Sigmoid colon (tissue), 7 donors: Measurements from ENCODE around the gene CHID1. TPM values are rescaled to one million over a fixed set of nuclear protein-coding genes. Genes with fewer than 3 reads are reported as not detected.

Experiments
- DNase-seq: peaks from one replicate; pipeline ENCODE4 v3.0.0-alpha.2; 2019
- H3K27ac ChIP-seq, 4 donors: fragments of 200-600 bp; sonication (generic); one replicate each; pipeline ENCODE4 v1.5.1; 2016 to 2019; ENCODE audit warnings: mild to moderate bottlenecking in 1 of 4
- H3K27me3 ChIP-seq, 3 donors: fragments of 200-600 bp; sonication (generic); one replicate each; pipeline ENCODE4 v1.5.1; 2019; ENCODE audit warnings: mild to moderate bottlenecking in 1 of 3
- H3K36me3 ChIP-seq, 4 donors: fragments of 200-600 bp; sonication (generic); one replicate each; pipeline ENCODE4 v1.5.1; 2016 to 2019
- H3K4me1 ChIP-seq, 4 donors: fragments of 200-600 bp; sonication (generic); one replicate each; pipeline ENCODE4 v1.5.1; 2017 to 2019
- H3K4me3 ChIP-seq, 4 donors: fragments of 200-600 bp; sonication (generic); one replicate each; pipeline ENCODE4 v1.5.1; 2017 to 2019; ENCODE audit warnings: mild to moderate bottlenecking in 2 of 4, moderate library complexity in 1 of 4
- H3K9me3 ChIP-seq, 4 donors: fragments of 200-600 bp in 3 of 4; sonication (generic) in 3 of 4; one replicate each; pipeline versions ENCODE4 v1.5.1 to v1.6.1; 2013 to 2019
- EP300 ChIP-seq, 4 donors: sonication (generic); formaldehyde crosslinking; IDR thresholded peaks; one replicate each; pipeline ENCODE4 v1.6.1; 2017; ENCODE audit warnings: antibody characterized with exemption in 4 of 4
- POLR2A ChIP-seq, 2 donors: fragments of 450-650 bp; IDR thresholded peaks; one replicate each; pipeline ENCODE4 v1.6.1; 2016; ENCODE audit warnings: antibody characterized with exemption in 2 of 2, mild to moderate bottlenecking in 2 of 2, moderate library complexity in 2 of 2
- POLR2AphosphoS5 ChIP-seq, 4 donors: sonication (generic); formaldehyde crosslinking; IDR thresholded peaks; one replicate each; pipeline ENCODE4 v1.6.1; 2017; ENCODE audit warnings: antibody characterized with exemption in 4 of 4
- WGBS, 2 donors: extraction: QIAGEN DNeasy Blood & Tissue Kit; methylation state at CpG; one replicate each; pipeline ENCODE4 v1.1.7; 2013; 5-methylcytosine and 5-hydroxymethylcytosine counted together
- intact Hi-C: fragments of 100-400 bp; cut with DNase I; formaldehyde crosslinking; loops from one replicate; pipeline ENCODE4 v1.15.1; 2023
- polyA plus RNA-seq, 3 donors: library from polyadenylated mRNA; stranded (reverse); fragments of 200-250 nt; gene quantifications; one replicate each; pipeline ENCODE4 v1.2.3, GENCODE V29; 2013
- total RNA-seq, 4 donors: library from RNA; depleted of rRNA; stranded (reverse); fragments of >200 nt; gene quantifications; one replicate each; pipeline ENCODE4 v1.1.0, GENCODE V29; 2016
- TF ChIP-seq, protein P1 (sequence below), 4 experiments: fragments of 450-650 bp in 3 of 4; fragments of 200-600 bp in 1 of 4; IDR thresholded peaks; one replicate each; pipeline ENCODE4 v1.5.1; 2016 to 2019; ENCODE audit warnings: antibody characterized with exemption in 4 of 4, mild to moderate bottlenecking in 3 of 4, moderate library complexity in 2 of 4
- donor health status: healthy with polysubstance abuse.
- donor health status: Bipolar disorder and iron deficiency.
- donor health status: healthy.

Gene CHID1
- total and polyA plus RNA-seq, 7 donors: 16.9 to 52.3 (median 47.1) TPM

DNA sequence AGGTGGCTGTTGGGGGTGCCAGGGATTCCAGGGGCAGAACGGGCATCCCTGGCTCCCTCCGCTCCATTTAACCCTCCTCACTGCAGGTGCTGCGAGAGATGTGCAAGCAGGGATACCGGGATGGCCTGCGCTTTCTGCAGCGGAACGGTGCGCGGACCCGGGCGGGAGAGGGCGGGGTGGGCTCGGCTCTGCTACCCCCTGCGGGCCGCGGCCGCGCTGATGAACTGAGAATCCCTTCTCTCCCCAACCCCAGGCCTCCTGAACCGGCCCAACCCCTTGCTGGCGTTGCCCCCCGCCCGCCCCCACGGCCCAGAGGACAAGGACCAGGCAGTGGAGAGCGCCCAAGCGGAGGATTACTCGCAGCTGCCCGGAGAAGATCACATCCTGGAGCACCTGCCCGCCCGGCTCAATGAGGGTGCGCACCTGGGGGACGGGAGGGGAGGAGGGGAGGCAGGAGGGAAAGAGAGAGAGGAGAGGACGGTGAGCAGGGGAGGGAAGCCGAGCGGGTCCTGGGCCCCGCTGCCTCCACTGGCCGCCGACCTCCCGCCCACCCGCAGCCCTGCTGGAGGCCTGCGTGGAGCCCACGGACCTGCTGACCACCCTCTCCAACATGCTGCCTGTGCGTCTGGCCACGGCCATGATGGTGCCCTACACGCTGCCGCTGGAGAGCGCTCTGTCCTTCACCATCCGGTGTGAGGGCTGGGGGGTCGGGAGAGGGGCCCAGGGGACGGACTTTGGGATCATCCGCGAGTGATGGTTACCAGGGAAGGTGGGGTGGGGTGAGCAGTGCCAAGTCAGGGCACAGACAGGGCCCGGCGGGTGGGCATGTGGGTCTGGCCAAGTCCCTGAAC is 86.9 kb downstream of the CHID1 start:
- H3K9me3 ChIP-seq: no peaks in the 10 kb centered on the region
- H3K4me1 ChIP-seq: peaks cover 0 to 50% (median 37%) of the 10 kb centered on the region in 4 donors
- WGBS, 2 donors: 88 to 92% methylated on average over 53 of the region's 53 CpGs
- no peak overlapping the region for H3K27ac ChIP-seq
- H3K27me3 ChIP-seq: peaks cover 22 to 53% (median 48%) of the 10 kb centered on the region in 3 donors
- no peak for DNase-seq
- intact Hi-C loops: no loop called here
- TF ChIP-seq, protein P1, sequence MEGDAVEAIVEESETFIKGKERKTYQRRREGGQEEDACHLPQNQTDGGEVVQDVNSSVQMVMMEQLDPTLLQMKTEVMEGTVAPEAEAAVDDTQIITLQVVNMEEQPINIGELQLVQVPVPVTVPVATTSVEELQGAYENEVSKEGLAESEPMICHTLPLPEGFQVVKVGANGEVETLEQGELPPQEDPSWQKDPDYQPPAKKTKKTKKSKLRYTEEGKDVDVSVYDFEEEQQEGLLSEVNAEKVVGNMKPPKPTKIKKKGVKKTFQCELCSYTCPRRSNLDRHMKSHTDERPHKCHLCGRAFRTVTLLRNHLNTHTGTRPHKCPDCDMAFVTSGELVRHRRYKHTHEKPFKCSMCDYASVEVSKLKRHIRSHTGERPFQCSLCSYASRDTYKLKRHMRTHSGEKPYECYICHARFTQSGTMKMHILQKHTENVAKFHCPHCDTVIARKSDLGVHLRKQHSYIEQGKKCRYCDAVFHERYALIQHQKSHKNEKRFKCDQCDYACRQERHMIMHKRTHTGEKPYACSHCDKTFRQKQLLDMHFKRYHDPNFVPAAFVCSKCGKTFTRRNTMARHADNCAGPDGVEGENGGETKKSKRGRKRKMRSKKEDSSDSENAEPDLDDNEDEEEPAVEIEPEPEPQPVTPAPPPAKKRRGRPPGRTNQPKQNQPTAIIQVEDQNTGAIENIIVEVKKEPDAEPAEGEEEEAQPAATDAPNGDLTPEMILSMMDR (IDR thresholded peaks at IDR 0.05): no peak
- no peak for TF ChIP-seq EP300 (IDR thresholded peaks at IDR 0.05)
- no peak for TF ChIP-seq POLR2AphosphoS5 (IDR thresholded peaks at IDR 0.05)
- TF ChIP-seq POLR2A (IDR thresholded peaks at IDR 0.05): no peak
- H3K4me3 ChIP-seq: no peak overlapping the region
- H3K36me3 ChIP-seq: peaks cover 22 to 41% (median 26%) of the 10 kb centered on the region in 4 donors

DNA sequence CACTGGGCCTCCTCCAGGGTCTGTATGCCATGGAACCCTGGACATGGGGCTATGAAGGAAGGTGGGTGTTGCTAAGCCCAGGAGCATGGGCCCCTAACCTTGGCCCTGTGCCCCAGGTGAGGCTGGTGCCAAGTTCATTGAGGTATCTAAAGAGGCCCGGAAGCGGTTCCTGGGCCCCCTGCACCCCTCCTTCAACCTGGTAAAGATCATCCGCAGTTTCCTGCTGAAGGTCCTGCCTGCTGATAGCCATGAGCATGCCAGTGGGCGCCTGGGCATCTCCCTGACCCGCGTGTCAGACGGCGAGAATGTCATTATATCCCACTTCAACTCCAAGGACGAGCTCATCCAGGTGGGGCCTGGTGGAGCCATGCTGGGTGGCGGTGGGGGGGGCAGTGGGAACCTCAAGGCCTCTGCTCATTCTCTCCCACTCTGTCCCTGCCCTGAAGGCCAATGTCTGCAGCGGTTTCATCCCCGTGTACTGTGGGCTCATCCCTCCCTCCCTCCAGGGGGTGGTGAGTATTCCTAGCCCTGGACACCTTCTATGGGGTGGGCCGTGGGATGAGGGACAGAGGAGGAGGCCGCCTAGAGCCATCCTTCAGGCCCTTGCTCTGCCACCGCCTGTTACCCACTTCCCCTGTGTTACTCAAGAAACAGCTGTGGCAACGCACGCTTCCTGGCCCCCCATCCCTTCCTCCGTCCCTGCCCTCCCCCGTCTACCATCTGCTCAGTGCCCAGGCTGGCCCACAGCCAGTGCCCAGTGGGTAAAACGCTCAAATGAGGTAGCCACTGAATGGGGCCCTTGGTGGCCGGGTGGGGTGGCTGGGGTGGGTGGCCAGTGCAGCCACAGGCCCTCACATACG is 88.9 kb downstream of the CHID1 start:
- no peak overlapping the region for H3K4me3 ChIP-seq

DNA sequence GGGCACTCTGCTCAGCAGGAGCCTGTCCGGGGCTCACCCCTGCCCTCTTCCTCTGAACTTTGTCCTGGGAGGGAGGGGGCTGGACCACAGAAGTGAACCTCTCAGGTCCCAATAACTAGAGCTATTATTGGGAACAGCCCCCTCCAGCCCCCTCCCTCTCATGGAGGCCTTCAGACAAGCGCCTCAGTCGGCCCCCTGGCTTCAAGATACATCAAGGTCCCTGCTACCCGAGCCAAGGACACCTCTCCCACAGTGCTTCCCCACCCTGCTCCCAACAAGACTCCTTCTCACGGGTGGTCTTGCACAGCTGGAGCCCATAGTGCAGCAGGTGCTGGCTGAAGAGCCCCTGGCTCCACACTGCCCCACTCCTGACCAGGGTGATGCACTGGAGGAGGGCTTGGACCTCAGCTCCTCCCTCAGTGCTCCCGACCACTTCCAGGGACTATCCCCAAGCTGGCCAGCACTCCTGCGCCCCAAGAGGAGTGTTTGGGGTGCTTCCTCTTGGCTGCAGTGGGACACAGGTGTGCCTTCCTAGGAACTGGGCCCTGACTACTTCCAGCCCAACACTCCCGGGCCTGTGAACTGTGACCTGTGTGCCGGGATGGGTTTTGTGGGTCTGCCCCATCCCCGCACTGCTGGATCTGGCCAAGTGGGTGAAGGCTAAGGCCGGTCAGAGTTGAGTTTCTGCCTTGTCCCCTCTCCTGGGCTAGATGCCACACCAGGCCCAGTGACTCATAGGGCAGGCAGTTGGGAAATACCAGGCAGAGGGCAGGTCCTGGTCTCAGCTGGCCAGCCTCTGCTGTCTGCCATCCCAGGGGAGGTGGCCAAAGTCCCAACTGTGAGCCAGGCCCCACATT is 89.7 kb downstream of the CHID1 start:
- Histone ChIP-seq H3K36me3 (peaks cover 22 to 41% (median 26%) of the 10 kb centered on the region in 4 donors), H3K4me1 (peaks cover 0 to 33% (median 30%) of the 10 kb centered on the region in 4 donors), H3K27ac (peak overlapping the region; percentile 90 to 99 (median 98)), H3K27me3 (peaks cover 5 to 25% (median 21%) of the 10 kb centered on the region in 3 donors), H3K4me3 (peak overlapping the region; percentile 66 to 96 (median 82)), H3K9me3 (no peaks in the 10 kb centered on the region)
- 33 to 57% methylated on average over 11 of the region's 11 CpGs for WGBS, 2 donors
- peak; percentile 88 for DNase-seq
- intact Hi-C loops: no loop called here
- TF ChIP-seq EP300 (IDR thresholded peaks at IDR 0.05) (no peak), POLR2AphosphoS5 (IDR thresholded peaks at IDR 0.05) (peak in 3 of 4 donors; percentile 43 to 54 (median 43))

More for the DNA sequence above, 88.9 kb downstream of the CHID1 start:
- H3K27ac ChIP-seq: peak overlapping the region; percentile 90 to 99 (median 98)
- H3K36me3 ChIP-seq: peaks cover 22 to 41% (median 26%) of the 10 kb centered on the region in 4 donors
- H3K27me3 ChIP-seq: peaks cover 7 to 34% (median 30%) of the 10 kb centered on the region in 3 donors
- H3K9me3 ChIP-seq: no peaks in the 10 kb centered on the region
- peaks cover 0 to 40% (median 32%) of the 10 kb centered on the region in 4 donors for H3K4me1 ChIP-seq
- intact Hi-C loops: no loop called here
- no peak for DNase-seq
- WGBS, 2 donors: 77 to 78% methylated on average over 22 of the region's 22 CpGs
- TF ChIP-seq, protein P1 (IDR thresholded peaks at IDR 0.05): no peak
- no peak for TF ChIP-seq POLR2AphosphoS5 (IDR thresholded peaks at IDR 0.05)
- no peak for TF ChIP-seq EP300 (IDR thresholded peaks at IDR 0.05)
- TF ChIP-seq POLR2A (IDR thresholded peaks at IDR 0.05): no peak

DNA sequence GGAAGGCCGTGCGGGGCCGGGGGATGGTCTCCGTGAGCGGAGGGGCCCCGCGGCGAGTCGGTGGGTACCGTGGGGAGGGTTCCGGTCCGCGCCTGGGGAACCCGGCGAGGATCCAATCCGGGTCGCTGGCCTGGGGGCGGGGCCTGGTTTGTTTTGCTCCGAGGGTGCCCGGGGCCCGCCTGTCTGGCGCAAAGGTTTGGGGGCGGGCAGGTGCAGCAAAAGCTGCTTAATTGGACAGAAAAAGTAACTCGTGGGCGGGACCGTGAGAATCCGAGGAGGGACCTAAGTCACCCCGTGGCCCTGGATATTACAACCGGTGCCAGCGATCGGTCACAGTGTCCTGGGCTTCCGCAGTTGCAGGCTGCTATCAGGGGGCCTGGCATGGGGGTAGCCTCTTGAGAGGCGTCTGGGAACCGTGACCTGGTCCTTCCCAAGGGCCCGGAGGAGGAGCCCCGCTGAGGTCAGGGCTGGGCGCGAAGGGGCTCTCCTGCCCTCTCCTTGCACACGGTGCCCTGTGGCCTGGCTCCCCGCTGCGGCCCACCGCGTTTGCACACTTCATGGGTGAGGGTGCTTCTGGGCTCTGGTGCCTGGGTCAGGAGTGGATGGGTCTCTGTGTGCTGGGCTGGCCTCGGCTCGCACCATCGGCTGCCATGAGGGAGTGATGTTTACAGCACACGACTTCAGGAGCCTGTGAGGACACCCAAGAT is 90.5 kb downstream of the CHID1 start:
- peaks cover 0 to 17% (median 13%) of the 10 kb centered on the region in 3 donors for H3K27me3 ChIP-seq
- H3K36me3 ChIP-seq: peaks cover 16 to 33% (median 20%) of the 10 kb centered on the region in 4 donors
- 1 to 4% methylated on average over 47 of the region's 47 CpGs for WGBS, 2 donors
- peak overlapping the region; percentile 90 to 99 (median 98) for H3K27ac ChIP-seq
- peak; percentile 96 for DNase-seq
- H3K4me1 ChIP-seq: peaks cover 0 to 33% (median 30%) of the 10 kb centered on the region in 4 donors
- intact Hi-C loops: no loop called here
- TF ChIP-seq, protein P1 (IDR thresholded peaks at IDR 0.05): no peak
- peak in 3 of 4 donors; percentile 3 to 32 (median 22) for TF ChIP-seq POLR2AphosphoS5 (IDR thresholded peaks at IDR 0.05)
- TF ChIP-seq EP300 (IDR thresholded peaks at IDR 0.05): no peak
- peak in 1 of 2 donors; percentile 49 for TF ChIP-seq POLR2A (IDR thresholded peaks at IDR 0.05)
- peak overlapping the region; percentile 66 to 96 (median 82) for H3K4me3 ChIP-seq
- no peaks in the 10 kb centered on the region for H3K9me3 ChIP-seq
